Uterus (tissue), 2 donors: ENCODE data around the gene FEM1B.

Experiments used
- CTCF ChIP-seq, 4 experiments: fragments of 200-600 bp in 2 of 4; fragments of 450-650 bp in 2 of 4; sonication (generic) in 2 of 4; IDR thresholded peaks; one replicate each; pipeline ENCODE4 v1.5.1; 2016 to 2019; ENCODE audit warnings: antibody characterized with exemption in 4 of 4, mild to moderate bottlenecking in 2 of 4, moderate library complexity in 1 of 4
- POLR2A ChIP-seq, 2 donors: fragments of 450-650 bp; IDR thresholded peaks; one replicate each; pipeline ENCODE4 v1.6.1; 2016; ENCODE audit warnings: antibody characterized with exemption in 2 of 2, mild to moderate bottlenecking in 1 of 2, moderate library complexity in 1 of 2

- no peak for TF ChIP-seq CTCF (IDR thresholded peaks at IDR 0.05)
- TF ChIP-seq POLR2A (IDR thresholded peaks at IDR 0.05): no peak
Measured at GRCh38 chr15:68228971-68229385, 48.6 kb upstream of the FEM1B start.
